HepG2 (cell line): ENCODE data around the gene AHCYL2. TPM values are rescaled to one million over a fixed set of nuclear protein-coding genes. Genes with fewer than 3 reads are reported as not detected.
A peak's percentile ranks its signal among the peaks of the same experiment; 100 is the strongest.

Experiments
- ATAC-seq: fragments of 200-7000 bp; cut with Tn5 transposase; 3 replicates; pipeline ENCODE4 v1.9.1; 2020; ENCODE audit warnings: mild to moderate bottlenecking, moderate library complexity
- BruUV-seq: library from RNA; stranded (reverse); fragments of 400-500 nt; replicated peaks from 2 replicates; lab custom pipeline; 2021; lab: Mats Ljungman, UMichigan
- CTCF ChIA-PET: fragments of 300-600 bp; formaldehyde crosslinking; extraction: SDS; loops from one replicate; lab custom pipeline; 2021; ENCODE audit warnings: low total read pairs, inconsistent platforms, low intra/inter-chr PET ratio; lab: Yijun Ruan, JAX
- POLR2A ChIA-PET: fragments of 350-600 bp; sonication (Branson Sonifier 250); formaldehyde crosslinking; loops from one replicate; lab custom pipeline; 2020; ENCODE audit warnings: antibody characterized with exemption, inconsistent platforms; lab: Yijun Ruan, JAX
- DNase-seq: peaks from one replicate; pipeline ENCODE4 v3.0.0-alpha.2; 2015; ENCODE audit warnings: low spot score
- FAIRE-seq: peaks from 3 replicates; lab custom pipeline; 2011; peaks lifted over from hg19 to GRCh38; lab: Jason Lieb, UNC
- H2AFZ ChIP-seq: one replicate; pipeline ENCODE4 v1.6.1; 2011; ENCODE audit warnings: low read length, inconsistent platforms
- H3K27ac ChIP-seq: fragments of 300-600 bp; 3 replicates; pipeline ENCODE4 v1.8.0; 2011; ENCODE audit warnings: mixed run types, mild to moderate bottlenecking, mixed read lengths, low read length, inconsistent platforms; ENCODE audit not compliant: insufficient read depth; ENCODE audit errors: extremely low read length
- H3K27me3 ChIP-seq, 2 experiments: fragments of 200-600 bp in 1 of 2; 2 replicates in 1 of 2; 3 replicates in 1 of 2; pipeline versions ENCODE4 v1.6.0 to v1.8.0; 2011; ENCODE audit warnings: low read length in 2 of 2, mild to moderate bottlenecking in 2 of 2, moderate library complexity in 2 of 2, inconsistent platforms in 1 of 2; ENCODE audit not compliant: insufficient read depth in 2 of 2, control insufficient read depth in 1 of 2
- H3K36me3 ChIP-seq, 2 experiments: fragments of 200-600 bp in 1 of 2; replicated peaks in 1 of 2; 2 replicates in 1 of 2; 3 replicates in 1 of 2; pipeline versions ENCODE4 v1.5.1 to v1.8.0; 2011; ENCODE audit warnings: low read length in 2 of 2, inconsistent platforms in 1 of 2; ENCODE audit not compliant: insufficient read depth in 2 of 2, control insufficient read depth in 1 of 2
- H3K4me1 ChIP-seq: 2 replicates; pipeline ENCODE4 v1.5.1; 2012; ENCODE audit warnings: low read length, inconsistent platforms; ENCODE audit not compliant: insufficient read depth
- H3K4me2 ChIP-seq: 2 replicates; pipeline ENCODE4 v1.6.0; 2011; ENCODE audit warnings: low read depth, low read length, inconsistent platforms
- H3K4me3 ChIP-seq, 3 experiments: fragments of 200-600 bp in 1 of 3; sonication (generic), shearing (Covaris generic) in 1 of 3; replicated peaks in 1 of 3; 2 replicates each; pipeline ENCODE4 v1.5.1; 2011 to 2016; ENCODE audit warnings: low read length in 3 of 3, inconsistent platforms in 2 of 3, low read depth in 2 of 3, mild to moderate bottlenecking in 2 of 3, control low read depth in 1 of 3, mixed read lengths in 1 of 3; ENCODE audit not compliant: insufficient read depth in 1 of 3
- H3K79me2 ChIP-seq: one replicate; pipeline ENCODE4 v1.6.1; 2011; ENCODE audit warnings: low read length, inconsistent platforms; ENCODE audit not compliant: insufficient read depth
- H3K9ac ChIP-seq: 2 replicates; pipeline ENCODE4 v1.6.0; 2011; ENCODE audit warnings: mild to moderate bottlenecking, low read depth, low read length, inconsistent platforms; ENCODE audit not compliant: insufficient read depth
- H3K9me3 ChIP-seq: 2 replicates; pipeline ENCODE4 v1.5.1; 2012; ENCODE audit warnings: mild to moderate bottlenecking, low read length
- H4K20me1 ChIP-seq: 2 replicates; pipeline ENCODE4 v1.6.0; 2011; ENCODE audit warnings: inconsistent platforms, mild to moderate bottlenecking, low read length, moderate library complexity; ENCODE audit not compliant: insufficient read depth
- CEBPB ChIP-seq: IDR thresholded peaks from 2 replicates; pipeline ENCODE4 v1.6.1; 2011; ENCODE audit warnings: low read depth, low read length, improper control_type of control experiment, borderline replicate concordance
- CEBPG ChIP-seq: IDR thresholded peaks from 2 replicates; pipeline ENCODE4 v1.6.1; 2016
- ZNF749 ChIP-seq: sonication (generic); formaldehyde crosslinking; IDR thresholded peaks from 2 replicates; pipeline ENCODE4 v1.8.0; 2022; ENCODE audit warnings: mild to moderate bottlenecking, missing genetic modification reagents, moderate library complexity, borderline replicate concordance
- ZSCAN30 ChIP-seq: sonication (generic); formaldehyde crosslinking; IDR thresholded peaks from 2 replicates; pipeline ENCODE4 v1.5.0; 2020; ENCODE audit warnings: mild to moderate bottlenecking, missing genetic modification reagents
- WGBS: methylation state at CpG from one replicate; pipeline ENCODE4 v1.1.6; 2017; ENCODE audit warnings: low lambda C conversion rate; 5-methylcytosine and 5-hydroxymethylcytosine counted together
- in situ Hi-C: cut with HindIII; loops from 2 replicates; pipeline ENCODE4 v1.10.0; 2017; ENCODE audit warnings: low pct_unique_long_range_greater_than_20kb; ENCODE audit not compliant: extremely low pct_ligation_motif_present
- intact Hi-C: fragments of 100-400 bp; cut with micrococcal nuclease; formaldehyde crosslinking; loops from one replicate; pipeline ENCODE4 v1.10.0; 2022; ENCODE audit not compliant: unreplicated experiment
- polyA plus RNA-seq, 8 experiments: library from polyadenylated mRNA; depleted of rRNA in 3 of 8; stranded (reverse) in 7 of 8; unstranded in 1 of 8; fragments of >200 nt; fragmentation: Illumina TruSeq in 4 of 8; extraction: Trizol in 4 of 8; gene quantifications; 2 replicates each; pipeline versions ENCODE4 v1.2.1 to v1.2.3, GENCODE V29; 2011 to 2016; ENCODE audit warnings: low read depth in 4 of 8, missing spikeins in 1 of 8, mixed read lengths in 1 of 8; ENCODE audit not compliant: insufficient read depth in 1 of 8
- total RNA-seq, 5 experiments: library from RNA; depleted of rRNA; stranded (reverse); fragments of >200 nt; fragmentation: Illumina TruSeq; extraction: Trizol; gene quantifications; 2 replicates each; pipeline ENCODE4 v1.2.3, GENCODE V29; 2016; ENCODE audit warnings: low read depth in 1 of 5
- TF ChIP-seq, protein P1 (sequence below): sonication (generic); IDR thresholded peaks from 2 replicates; pipeline ENCODE4 v1.6.1; 2016; ENCODE audit warnings: low read depth, borderline replicate concordance

The AHCYL2 gene
- total and polyA plus RNA-seq, 2 of the 13 experiments (the other 11 are each of a cell fraction or from before 2014, with no cell fraction given) = 9.5 to 14.7 TPM

DNA sequence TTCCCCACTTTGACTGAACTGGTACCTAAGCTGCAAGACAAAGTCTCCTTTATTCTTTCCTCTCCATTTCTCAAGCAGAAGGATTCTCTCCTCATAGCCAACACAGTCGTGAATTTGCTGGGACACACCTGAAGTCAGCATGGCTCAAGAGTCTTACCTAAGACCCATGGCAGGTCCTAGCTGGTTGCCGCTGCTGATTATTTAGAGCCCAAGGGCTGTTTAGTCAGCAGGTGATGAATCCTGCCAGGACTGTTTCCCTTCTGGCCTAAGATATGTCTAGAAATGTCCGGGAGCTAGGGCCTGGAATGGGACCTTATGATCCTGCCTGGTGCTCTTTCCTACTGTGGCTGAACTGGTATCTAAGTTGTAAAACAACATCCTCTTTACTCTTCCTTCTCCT lies 82.8 kb downstream of the AHCYL2 start:
- Histone ChIP-seq H3K4me2 (no peak overlapping the region), H3K4me3 (no peak overlapping the region), H3K27me3 (no peaks in the 10 kb centered on the region), H4K20me1 (no peaks in the 10 kb centered on the region), H2AFZ (no peak overlapping the region), H3K9ac (no peak overlapping the region), H3K79me2 (no peaks in the 10 kb centered on the region), H3K36me3 (no peaks in the 10 kb centered on the region), H3K27ac (no peak overlapping the region), H3K4me1 (no peaks in the 10 kb centered on the region), H3K9me3 (no peaks in the 10 kb centered on the region)
- ChIA-PET POLR2A (no interaction called here), CTCF (no interaction called here)
- intact Hi-C loops (no loop called here), in situ Hi-C loops (no loop called here)
- no peak for DNase-seq
- no peak for FAIRE-seq
- 95% methylated on average over 3 of the region's 3 CpGs for WGBS
- no TSS peak for BruUV-seq
- no peak for TF ChIP-seq ZNF749
- TF ChIP-seq ZSCAN30 (CRISPR knock-in tag) = no peak
- no peak for ATAC-seq

DNA sequence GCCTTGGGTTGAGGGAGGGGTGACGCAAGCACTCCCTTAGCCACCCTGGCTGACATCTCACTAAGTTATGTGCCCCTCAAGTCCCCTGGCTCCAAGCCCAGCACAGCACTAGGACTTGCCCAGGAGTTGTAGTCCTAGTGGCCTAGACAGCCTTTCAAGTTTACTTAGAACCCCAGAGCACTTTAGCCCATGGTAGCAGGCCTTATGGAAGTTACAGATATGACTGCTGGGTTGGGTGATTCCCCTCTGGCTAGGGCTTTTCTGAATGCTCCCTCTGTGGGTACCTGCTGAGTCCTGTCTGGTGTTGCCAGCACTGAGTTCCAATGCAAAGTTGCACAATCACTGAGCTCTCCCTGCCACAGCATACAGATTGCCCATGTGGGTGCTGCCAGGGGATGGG lies 83.2 kb downstream of the AHCYL2 start:
- H3K4me2 ChIP-seq = no peak overlapping the region
- H3K4me3 ChIP-seq = no peak overlapping the region
- no peak overlapping the region for H2AFZ ChIP-seq
- TF ChIP-seq CEBPB (peak; percentile 85), CEBPG (CRISPR knock-in tag) (peak; percentile 45)
- TF ChIP-seq, protein P1, sequence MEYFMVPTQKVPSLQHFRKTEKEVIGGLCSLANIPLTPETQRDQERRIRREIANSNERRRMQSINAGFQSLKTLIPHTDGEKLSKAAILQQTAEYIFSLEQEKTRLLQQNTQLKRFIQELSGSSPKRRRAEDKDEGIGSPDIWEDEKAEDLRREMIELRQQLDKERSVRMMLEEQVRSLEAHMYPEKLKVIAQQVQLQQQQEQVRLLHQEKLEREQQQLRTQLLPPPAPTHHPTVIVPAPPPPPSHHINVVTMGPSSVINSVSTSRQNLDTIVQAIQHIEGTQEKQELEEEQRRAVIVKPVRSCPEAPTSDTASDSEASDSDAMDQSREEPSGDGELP = no peak
- no peaks in the 10 kb centered on the region for H3K36me3 ChIP-seq
- DNase-seq (peak; percentile 4), FAIRE-seq (no peak), ATAC-seq (no peak; the same call in 2 of the 3 replicates)
- CTCF ChIA-PET = no interaction called here
- no peaks in the 10 kb centered on the region for H3K9me3 ChIP-seq
- POLR2A ChIA-PET = no interaction called here
- in situ Hi-C loops (no loop called here), intact Hi-C loops (no loop called here)
- no peak overlapping the region for H3K27ac ChIP-seq
- no peaks in the 10 kb centered on the region for H3K27me3 ChIP-seq
- H3K79me2 ChIP-seq = no peaks in the 10 kb centered on the region
- H4K20me1 ChIP-seq = no peaks in the 10 kb centered on the region
- 91% methylated on average over 1 of the region's 1 CpG for WGBS
- no peaks in the 10 kb centered on the region for H3K4me1 ChIP-seq
- BruUV-seq = no TSS peak
- no peak overlapping the region for H3K9ac ChIP-seq
